ENCODE data around the gene HNRNPK. TPM values are rescaled to one million over a fixed set of nuclear protein-coding genes. Genes with fewer than 3 reads are reported as not detected.
A peak's percentile ranks its signal among the peaks of the same experiment; 100 is the strongest.

Gene HNRNPK
- total RNA-seq, 1 experiment from 2014 or later = 723 TPM

GRCh38 chr9:83964973-83965349, 15.1 kb downstream of the HNRNPK start:
- Mint-ChIP-seq H3K4me3 (no peak overlapping the region), H3K4me1 (no peaks in the 10 kb centered on the region), H3K27me3 (ENCODE audit: low read depth) (no peaks in the 10 kb centered on the region), H3K36me3 (peaks cover 29% of the 10 kb centered on the region), H3K9me3 (no peaks in the 10 kb centered on the region), H3K27ac (peak overlapping the region; percentile 78)
- DNase-seq (ENCODE audit: low spot score) (no peak), ATAC-seq (peak; percentile 7)
- TF ChIP-seq ZNF219 (CRISPR knock-in tag; IDR thresholded peaks at IDR 0.05; ENCODE audit: borderline replicate concordance) = no peak
- TF ChIP-seq CREB1 (CRISPR knock-in tag; IDR thresholded peaks at IDR 0.05) = no peak
- TF ChIP-seq EMX1 (CRISPR knock-in tag; IDR thresholded peaks at IDR 0.05) = 0 out of 2 replicates have a peak, but pooled peaks have one; percentile 7
- TF ChIP-seq, protein P1, sequence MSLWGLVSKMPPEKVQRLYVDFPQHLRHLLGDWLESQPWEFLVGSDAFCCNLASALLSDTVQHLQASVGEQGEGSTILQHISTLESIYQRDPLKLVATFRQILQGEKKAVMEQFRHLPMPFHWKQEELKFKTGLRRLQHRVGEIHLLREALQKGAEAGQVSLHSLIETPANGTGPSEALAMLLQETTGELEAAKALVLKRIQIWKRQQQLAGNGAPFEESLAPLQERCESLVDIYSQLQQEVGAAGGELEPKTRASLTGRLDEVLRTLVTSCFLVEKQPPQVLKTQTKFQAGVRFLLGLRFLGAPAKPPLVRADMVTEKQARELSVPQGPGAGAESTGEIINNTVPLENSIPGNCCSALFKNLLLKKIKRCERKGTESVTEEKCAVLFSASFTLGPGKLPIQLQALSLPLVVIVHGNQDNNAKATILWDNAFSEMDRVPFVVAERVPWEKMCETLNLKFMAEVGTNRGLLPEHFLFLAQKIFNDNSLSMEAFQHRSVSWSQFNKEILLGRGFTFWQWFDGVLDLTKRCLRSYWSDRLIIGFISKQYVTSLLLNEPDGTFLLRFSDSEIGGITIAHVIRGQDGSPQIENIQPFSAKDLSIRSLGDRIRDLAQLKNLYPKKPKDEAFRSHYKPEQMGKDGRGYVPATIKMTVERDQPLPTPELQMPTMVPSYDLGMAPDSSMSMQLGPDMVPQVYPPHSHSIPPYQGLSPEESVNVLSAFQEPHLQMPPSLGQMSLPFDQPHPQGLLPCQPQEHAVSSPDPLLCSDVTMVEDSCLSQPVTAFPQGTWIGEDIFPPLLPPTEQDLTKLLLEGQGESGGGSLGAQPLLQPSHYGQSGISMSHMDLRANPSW (CRISPR knock-in tag; conservative IDR thresholded peaks at IDR 0.05; ENCODE audit: low read depth) = no peak
- TF ChIP-seq ELF4 (CRISPR knock-in tag; IDR thresholded peaks at IDR 0.05; ENCODE audit: low read depth) = no peak
- TF ChIP-seq NR2C2 (CRISPR knock-in tag; IDR thresholded peaks at IDR 0.05) = no peak
- 0 out of 2 replicates have a peak, but pooled peaks have one; percentile 12 for TF ChIP-seq ZNF671 (CRISPR knock-in tag; IDR thresholded peaks at IDR 0.05)
- no peak for TF ChIP-seq ZNF425 (CRISPR knock-in tag; conservative IDR thresholded peaks at IDR 0.05)
- TF ChIP-seq, protein P2, sequence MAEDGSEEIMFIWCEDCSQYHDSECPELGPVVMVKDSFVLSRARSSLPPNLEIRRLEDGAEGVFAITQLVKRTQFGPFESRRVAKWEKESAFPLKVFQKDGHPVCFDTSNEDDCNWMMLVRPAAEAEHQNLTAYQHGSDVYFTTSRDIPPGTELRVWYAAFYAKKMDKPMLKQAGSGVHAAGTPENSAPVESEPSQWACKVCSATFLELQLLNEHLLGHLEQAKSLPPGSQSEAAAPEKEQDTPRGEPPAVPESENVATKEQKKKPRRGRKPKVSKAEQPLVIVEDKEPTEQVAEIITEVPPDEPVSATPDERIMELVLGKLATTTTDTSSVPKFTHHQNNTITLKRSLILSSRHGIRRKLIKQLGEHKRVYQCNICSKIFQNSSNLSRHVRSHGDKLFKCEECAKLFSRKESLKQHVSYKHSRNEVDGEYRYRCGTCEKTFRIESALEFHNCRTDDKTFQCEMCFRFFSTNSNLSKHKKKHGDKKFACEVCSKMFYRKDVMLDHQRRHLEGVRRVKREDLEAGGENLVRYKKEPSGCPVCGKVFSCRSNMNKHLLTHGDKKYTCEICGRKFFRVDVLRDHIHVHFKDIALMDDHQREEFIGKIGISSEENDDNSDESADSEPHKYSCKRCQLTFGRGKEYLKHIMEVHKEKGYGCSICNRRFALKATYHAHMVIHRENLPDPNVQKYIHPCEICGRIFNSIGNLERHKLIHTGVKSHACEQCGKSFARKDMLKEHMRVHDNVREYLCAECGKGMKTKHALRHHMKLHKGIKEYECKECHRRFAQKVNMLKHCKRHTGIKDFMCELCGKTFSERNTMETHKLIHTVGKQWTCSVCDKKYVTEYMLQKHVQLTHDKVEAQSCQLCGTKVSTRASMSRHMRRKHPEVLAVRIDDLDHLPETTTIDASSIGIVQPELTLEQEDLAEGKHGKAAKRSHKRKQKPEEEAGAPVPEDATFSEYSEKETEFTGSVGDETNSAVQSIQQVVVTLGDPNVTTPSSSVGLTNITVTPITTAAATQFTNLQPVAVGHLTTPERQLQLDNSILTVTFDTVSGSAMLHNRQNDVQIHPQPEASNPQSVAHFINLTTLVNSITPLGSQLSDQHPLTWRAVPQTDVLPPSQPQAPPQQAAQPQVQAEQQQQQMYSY (CRISPR knock-in tag; IDR thresholded peaks at IDR 0.05) = no peak
- TF ChIP-seq FOXJ3 (CRISPR knock-in tag; IDR thresholded peaks at IDR 0.05; ENCODE audit: borderline replicate concordance) = no peak
- TF ChIP-seq JUN (CRISPR knock-in tag; IDR thresholded peaks at IDR 0.05) = no peak
- no peak for TF ChIP-seq OVOL2 (CRISPR knock-in tag; IDR thresholded peaks at IDR 0.05; ENCODE audit: borderline replicate concordance)
- peak; percentile 37; the same call in 1 of the 2 replicates for TF ChIP-seq NFATC4 (CRISPR knock-in tag; IDR thresholded peaks at IDR 0.05)
- TF ChIP-seq ZNF232 (CRISPR knock-in tag; IDR thresholded peaks at IDR 0.05) = no peak
- TF ChIP-seq ZNF423 (CRISPR knock-in tag; IDR thresholded peaks at IDR 0.05) = no peak
- no peak for TF ChIP-seq PREB (CRISPR knock-in tag; IDR thresholded peaks at IDR 0.05; ENCODE audit: borderline replicate concordance)
- TF ChIP-seq ATF1 (CRISPR knock-in tag; IDR thresholded peaks at IDR 0.05) = no peak
- no peak for TF ChIP-seq AFF4 (CRISPR knock-in tag; IDR thresholded peaks at IDR 0.05; ENCODE audit: borderline replicate concordance)
- POLR2A ChIA-PET = interaction anchor here (0.7 to 2.2 kb wide), 2 partner anchors 9 to 15 kb away, joined by 3 to 15 read pairs; partner anchors contain the start of genes HNRNPK and RMI1
- CTCF ChIA-PET = interaction anchor here (0.8 kb wide), 1 partner anchor 27 kb away, joined by 3 read pairs; no protein-coding TSS in a partner anchor
